HepG2 (cell line): Measurements from ENCODE around the gene TPRG1. TPM values are rescaled to one million over a fixed set of nuclear protein-coding genes. Genes with fewer than 3 reads are reported as not detected.

Source experiments
- GLI4 ChIP-seq: sonication (generic); formaldehyde crosslinking; IDR thresholded peaks from 2 replicates; pipeline ENCODE4 v1.5.1; 2020; ENCODE audit warnings: missing genetic modification reagents, mild to moderate bottlenecking, moderate library complexity, borderline replicate concordance
- MTA3 ChIP-seq: sonication (generic); formaldehyde crosslinking; IDR thresholded peaks from 2 replicates; pipeline ENCODE4 v1.4.0; 2020; ENCODE audit warnings: missing genetic modification reagents
- NONO ChIP-seq, 2 experiments: fragments of 450-650 bp in 1 of 2; sonication (generic) in 1 of 2; formaldehyde crosslinking in 1 of 2; IDR thresholded peaks in 1 of 2; conservative IDR thresholded peaks in 1 of 2; 2 replicates each; pipeline versions ENCODE4 v1.6.1 to v1.8.0; 2017 to 2022; ENCODE audit warnings: mild to moderate bottlenecking in 1 of 2, missing genetic modification reagents in 1 of 2, moderate library complexity in 1 of 2
- SATB2 ChIP-seq: sonication (generic); formaldehyde crosslinking; IDR thresholded peaks from 2 replicates; pipeline ENCODE4 v1.5.0; 2020; ENCODE audit warnings: missing genetic modification reagents
- SIX4 ChIP-seq: sonication (generic); formaldehyde crosslinking; IDR thresholded peaks from 2 replicates; pipeline ENCODE4 v1.4.0; 2020; ENCODE audit warnings: missing genetic modification reagents
- SMARCC2 ChIP-seq: fragments of 450-650 bp; IDR thresholded peaks from 2 replicates; pipeline ENCODE4 v1.6.1; 2017; ENCODE audit warnings: antibody characterized with exemption, mild to moderate bottlenecking
- SRF ChIP-seq: IDR thresholded peaks from 2 replicates; pipeline ENCODE4 v1.6.1; 2011; ENCODE audit warnings: mild to moderate bottlenecking, low read depth, low read length, moderate library complexity
- ZNF766 ChIP-seq: sonication (generic); formaldehyde crosslinking; IDR thresholded peaks from 2 replicates; pipeline ENCODE4 v1.5.0; 2020; ENCODE audit warnings: missing genetic modification reagents, borderline replicate concordance
- ZNF790 ChIP-seq: sonication (generic); formaldehyde crosslinking; IDR thresholded peaks from 2 replicates; pipeline ENCODE4 v1.8.0; 2022; ENCODE audit warnings: missing genetic modification reagents, mild to moderate bottlenecking, borderline replicate concordance
- polyA plus RNA-seq, 8 experiments: library from polyadenylated mRNA; depleted of rRNA in 3 of 8; stranded (reverse) in 7 of 8; unstranded in 1 of 8; fragments of >200 nt; fragmentation: Illumina TruSeq in 4 of 8; extraction: Trizol in 4 of 8; gene quantifications; 2 replicates each; pipeline versions ENCODE4 v1.2.1 to v1.2.3, GENCODE V29; 2011 to 2016; ENCODE audit warnings: low read depth in 4 of 8, missing spikeins in 1 of 8, mixed read lengths in 1 of 8; ENCODE audit not compliant: insufficient read depth in 1 of 8
- total RNA-seq, 5 experiments: library from RNA; depleted of rRNA; stranded (reverse); fragments of >200 nt; fragmentation: Illumina TruSeq; extraction: Trizol; gene quantifications; 2 replicates each; pipeline ENCODE4 v1.2.3, GENCODE V29; 2016; ENCODE audit warnings: low read depth in 1 of 5
- TF ChIP-seq, protein P1 (sequence below): sonication (generic); formaldehyde crosslinking; IDR thresholded peaks from 2 replicates; pipeline ENCODE4 v1.5.0; 2020; ENCODE audit warnings: missing genetic modification reagents, mild to moderate bottlenecking, borderline replicate concordance
- TF ChIP-seq, protein P2 (sequence below): sonication (generic); formaldehyde crosslinking; IDR thresholded peaks from 2 replicates; pipeline ENCODE4 v1.4.0; 2020; ENCODE audit warnings: mild to moderate bottlenecking, missing genetic modification reagents, borderline replicate concordance
- TF ChIP-seq, protein P3 (sequence below): sonication (generic); formaldehyde crosslinking; IDR thresholded peaks from 2 replicates; pipeline ENCODE4 v1.5.0; 2020; ENCODE audit warnings: mild to moderate bottlenecking, missing genetic modification reagents

Gene TPRG1
- total and polyA plus RNA-seq, 2 of the 13 experiments (the other 11 are each of a cell fraction or from before 2014, with no cell fraction given) = 0.17 TPM; not detected in 1

DNA sequence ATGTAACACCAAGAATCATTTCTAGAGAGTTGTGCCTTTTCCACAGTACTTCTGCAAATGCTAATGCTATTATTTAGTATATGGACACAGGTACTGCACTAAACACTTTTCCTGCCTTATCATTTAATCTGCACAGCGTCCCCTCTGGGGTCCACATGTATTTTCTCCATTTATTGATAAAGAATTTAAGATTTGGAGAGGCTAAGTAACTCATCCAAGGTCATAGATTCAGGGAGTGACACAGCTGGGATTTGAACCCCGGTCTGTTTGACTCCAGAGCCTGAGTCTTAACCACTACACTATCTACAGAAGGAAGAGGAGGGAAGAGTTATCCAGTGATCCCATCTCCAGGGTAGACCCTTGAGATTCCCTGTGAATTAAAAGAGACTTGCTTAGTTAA, 24.9 kb upstream of the TPRG1 start (continued):
- TF ChIP-seq SRF (no peak), SATB2 (no peak), SIX4 (CRISPR knock-in tag) (no peak), ZNF766 (CRISPR knock-in tag) (no peak), MTA3 (no peak), NONO (IDR thresholded peaks at IDR 0.05) (no peak), NONO (CRISPR knock-in tag; conservative IDR thresholded peaks at IDR 0.05) (no peak), SMARCC2 (no peak), ZNF790 (no peak), GLI4 (CRISPR knock-in tag) (no peak)
- TF ChIP-seq, protein P1, sequence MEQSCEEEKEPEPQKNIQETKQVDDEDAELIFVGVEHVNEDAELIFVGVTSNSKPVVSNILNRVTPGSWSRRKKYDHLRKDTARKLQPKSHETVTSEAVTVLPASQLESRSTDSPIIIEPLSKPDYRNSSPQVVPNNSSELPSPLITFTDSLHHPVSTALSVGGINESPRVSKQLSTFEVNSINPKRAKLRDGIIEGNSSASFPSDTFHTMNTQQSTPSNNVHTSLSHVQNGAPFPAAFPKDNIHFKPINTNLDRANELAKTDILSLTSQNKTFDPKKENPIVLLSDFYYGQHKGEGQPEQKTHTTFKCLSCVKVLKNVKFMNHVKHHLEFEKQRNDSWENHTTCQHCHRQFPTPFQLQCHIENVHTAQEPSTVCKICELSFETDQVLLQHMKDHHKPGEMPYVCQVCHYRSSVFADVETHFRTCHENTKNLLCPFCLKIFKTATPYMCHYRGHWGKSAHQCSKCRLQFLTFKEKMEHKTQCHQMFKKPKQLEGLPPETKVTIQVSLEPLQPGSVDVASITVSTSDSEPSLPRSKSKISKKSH (CRISPR knock-in tag) = no peak
- TF ChIP-seq, protein P2, sequence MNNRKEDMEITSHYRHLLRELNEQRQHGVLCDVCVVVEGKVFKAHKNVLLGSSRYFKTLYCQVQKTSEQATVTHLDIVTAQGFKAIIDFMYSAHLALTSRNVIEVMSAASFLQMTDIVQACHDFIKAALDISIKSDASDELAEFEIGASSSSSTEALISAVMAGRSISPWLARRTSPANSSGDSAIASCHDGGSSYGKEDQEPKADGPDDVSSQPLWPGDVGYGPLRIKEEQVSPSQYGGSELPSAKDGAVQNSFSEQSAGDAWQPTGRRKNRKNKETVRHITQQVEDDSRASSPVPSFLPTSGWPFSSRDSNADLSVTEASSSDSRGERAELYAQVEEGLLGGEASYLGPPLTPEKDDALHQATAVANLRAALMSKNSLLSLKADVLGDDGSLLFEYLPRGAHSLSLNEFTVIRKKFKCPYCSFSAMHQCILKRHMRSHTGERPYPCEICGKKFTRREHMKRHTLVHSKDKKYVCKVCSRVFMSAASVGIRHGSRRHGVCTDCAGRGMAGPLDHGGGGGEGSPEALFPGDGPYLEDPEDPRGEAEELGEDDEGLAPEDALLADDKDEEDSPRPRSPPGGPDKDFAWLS = no peak
- TF ChIP-seq, protein P3, sequence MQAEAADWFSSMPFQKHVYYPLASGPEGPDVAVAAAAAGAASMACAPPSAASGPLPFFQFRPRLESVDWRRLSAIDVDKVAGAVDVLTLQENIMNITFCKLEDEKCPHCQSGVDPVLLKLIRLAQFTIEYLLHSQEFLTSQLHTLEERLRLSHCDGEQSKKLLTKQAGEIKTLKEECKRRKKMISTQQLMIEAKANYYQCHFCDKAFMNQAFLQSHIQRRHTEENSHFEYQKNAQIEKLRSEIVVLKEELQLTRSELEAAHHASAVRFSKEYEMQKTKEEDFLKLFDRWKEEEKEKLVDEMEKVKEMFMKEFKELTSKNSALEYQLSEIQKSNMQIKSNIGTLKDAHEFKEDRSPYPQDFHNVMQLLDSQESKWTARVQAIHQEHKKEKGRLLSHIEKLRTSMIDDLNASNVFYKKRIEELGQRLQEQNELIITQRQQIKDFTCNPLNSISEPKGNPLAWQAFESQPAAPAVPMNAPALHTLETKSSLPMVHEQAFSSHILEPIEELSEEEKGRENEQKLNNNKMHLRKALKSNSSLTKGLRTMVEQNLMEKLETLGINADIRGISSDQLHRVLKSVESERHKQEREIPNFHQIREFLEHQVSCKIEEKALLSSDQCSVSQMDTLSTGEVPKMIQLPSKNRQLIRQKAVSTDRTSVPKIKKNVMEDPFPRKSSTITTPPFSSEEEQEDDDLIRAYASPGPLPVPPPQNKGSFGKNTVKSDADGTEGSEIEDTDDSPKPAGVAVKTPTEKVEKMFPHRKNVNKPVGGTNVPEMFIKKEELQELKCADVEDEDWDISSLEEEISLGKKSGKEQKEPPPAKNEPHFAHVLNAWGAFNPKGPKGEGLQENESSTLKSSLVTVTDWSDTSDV (CRISPR knock-in tag) = no peak
